HUES64 (cell line): ENCODE measurements around the gene POR. TPM values are rescaled to one million over a fixed set of nuclear protein-coding genes. Genes with fewer than 3 reads are reported as not detected.
A peak's percentile ranks its signal among the peaks of the same experiment; 100 is the strongest.
"Not testable (repeated sequence)": the region's sequence is repeated elsewhere in the genome, so short reads cannot be mapped to it uniquely, and the experiment has no call there.

Experiments
- H3K27ac ChIP-seq: 2 replicates; pipeline ENCODE4 v1.7.0; 2013; ENCODE audit warnings: low read depth, low read length, inconsistent platforms
- H3K27me3 ChIP-seq: 2 replicates; pipeline ENCODE4 v1.6.1; 2013; ENCODE audit warnings: mild to moderate bottlenecking, low read length; ENCODE audit not compliant: insufficient read depth
- H3K36me3 ChIP-seq: 2 replicates; pipeline ENCODE4 v1.6.1; 2013; ENCODE audit warnings: mild to moderate bottlenecking, low read length; ENCODE audit not compliant: insufficient read depth
- H3K4me1 ChIP-seq: 2 replicates; pipeline ENCODE4 v1.6.1; 2013; ENCODE audit warnings: mild to moderate bottlenecking, low read length, moderate library complexity; ENCODE audit not compliant: insufficient read depth
- H3K4me3 ChIP-seq: 2 replicates; pipeline ENCODE4 v1.5.1; 2013; ENCODE audit warnings: mild to moderate bottlenecking, low read length, moderate library complexity
- H3K9ac ChIP-seq: 2 replicates; pipeline ENCODE4 v1.6.1; 2013; ENCODE audit warnings: mild to moderate bottlenecking, low read depth, low read length
- H3K9me3 ChIP-seq: 2 replicates; pipeline ENCODE4 v1.6.1; 2013; ENCODE audit warnings: low read depth, low read length; ENCODE audit not compliant: insufficient read depth
- WGBS: fragments of 150-250, 120-280 bp; methylation state at CpG from one replicate; pipeline ENCODE4 v1.1.7; 2013; ENCODE audit warnings: missing lambda C conversion rate; 5-methylcytosine and 5-hydroxymethylcytosine counted together
- polyA plus RNA-seq, 2 experiments: library from polyadenylated mRNA; stranded (reverse); fragments of 50-300 nt; gene quantifications; one replicate each; pipeline ENCODE4 v1.2.3, GENCODE V29; 2013

POR gene
- polyA plus RNA-seq (2013, experiment 1 of 2), result 59.1 TPM
- polyA plus RNA-seq (2013, experiment 2 of 2), result 61.4 TPM

- under 1% methylated on average over 82 of the region's 82 CpGs for WGBS
- Histone ChIP-seq H3K4me1 (peaks cover 14% of the 10 kb centered on the region), H3K27me3 (no peaks in the 10 kb centered on the region), H3K9me3 (no peaks in the 10 kb centered on the region), H3K9ac (peak within 1 kb of the TSS; percentile 90), H3K4me3 (peak within 1 kb of the TSS; percentile 88), H3K36me3 (no peaks in the 10 kb centered on the region), H3K27ac (peak within 1 kb of the TSS; percentile 84)
Observed at GRCh38 chr7:75914655-75915415, at the start of gene POR. Gene POR, plus strand, starts transcription at chr7:75915155. Its CDS starts 38,847 bp downstream, at chr7:75954002.

- Histone ChIP-seq H3K27me3 (no peaks in the 10 kb centered on the region), H3K27ac (no peak overlapping the region)
- WGBS, result 77% methylated on average over 5 of the region's 5 CpGs
Observed at GRCh38 chr7:75866114-75866488, 48.9 kb upstream of the POR start.

GRCh38 chr7:75866489-75867389 is 48.2 kb upstream of the POR start:
- no peak overlapping the region for H3K27ac ChIP-seq
- H3K9me3 ChIP-seq, result no peaks in the 10 kb centered on the region
- H3K4me1 ChIP-seq, result no peaks in the 10 kb centered on the region
- no peaks in the 10 kb centered on the region for H3K36me3 ChIP-seq
- H3K4me3 ChIP-seq, result no peak overlapping the region
- no peak overlapping the region for H3K9ac ChIP-seq
- WGBS, result 56% methylated on average over 19 of the region's 19 CpGs
- no peaks in the 10 kb centered on the region for H3K27me3 ChIP-seq

More at GRCh38 chr7:75866114-75866488, 48.9 kb upstream of the POR start:
- Histone ChIP-seq H3K9me3 (no peaks in the 10 kb centered on the region), H3K4me1 (no peaks in the 10 kb centered on the region), H3K4me3 (no peak overlapping the region), H3K36me3 (no peaks in the 10 kb centered on the region), H3K9ac (no peak overlapping the region)

GRCh38 chr7:75867390-75867717 is 47.6 kb upstream of the POR start:
- Histone ChIP-seq H3K9ac (no peak overlapping the region), H3K4me1 (no peaks in the 10 kb centered on the region), H3K27ac (no peak overlapping the region), H3K4me3 (no peak overlapping the region), H3K9me3 (no peaks in the 10 kb centered on the region), H3K27me3 (no peaks in the 10 kb centered on the region), H3K36me3 (no peaks in the 10 kb centered on the region)
- WGBS, result 87% methylated on average over 4 of the region's 4 CpGs

GRCh38 chr7:75868153-75868552 is 46.8 kb upstream of the POR start:
- WGBS, result 85% methylated on average over 1 of the region's 2 CpGs
- Histone ChIP-seq H3K9me3 (no peaks in the 10 kb centered on the region), H3K4me1 (no peaks in the 10 kb centered on the region), H3K27me3 (no peaks in the 10 kb centered on the region), H3K9ac (no peak overlapping the region), H3K27ac (no peak overlapping the region), H3K36me3 (no peaks in the 10 kb centered on the region), H3K4me3 (no peak overlapping the region)

GRCh38 chr7:75869776-75870379 is 45.1 kb upstream of the POR start:
- no peak overlapping the region for H3K27ac ChIP-seq
- WGBS, result 88% methylated on average over 6 of the region's 7 CpGs

GRCh38 chr7:75870557-75871161 is 44.3 kb upstream of the POR start:
- Histone ChIP-seq H3K9ac (no peak overlapping the region), H3K9me3 (no peaks in the 10 kb centered on the region), H3K27ac (no peak overlapping the region), H3K4me1 (no peaks in the 10 kb centered on the region), H3K4me3 (no peak overlapping the region), H3K27me3 (no peaks in the 10 kb centered on the region), H3K36me3 (no peaks in the 10 kb centered on the region)
- 93% methylated on average over 9 of the region's 9 CpGs for WGBS

More at GRCh38 chr7:75869776-75870379, 45.1 kb upstream of the POR start:
- no peaks in the 10 kb centered on the region for H3K36me3 ChIP-seq
- H3K4me1 ChIP-seq, result no peaks in the 10 kb centered on the region
- H3K27me3 ChIP-seq, result no peaks in the 10 kb centered on the region
- no peak overlapping the region for H3K9ac ChIP-seq
- no peaks in the 10 kb centered on the region for H3K9me3 ChIP-seq
- H3K4me3 ChIP-seq, result no peak overlapping the region

GRCh38 chr7:75872073-75872782 is 42.7 kb upstream of the POR start:
- Histone ChIP-seq H3K36me3 (no peaks in the 10 kb centered on the region), H3K27ac (no peak overlapping the region), H3K4me1 (no peaks in the 10 kb centered on the region), H3K9me3 (no peaks in the 10 kb centered on the region), H3K27me3 (no peaks in the 10 kb centered on the region), H3K9ac (no peak overlapping the region), H3K4me3 (no peak overlapping the region)
- WGBS, result 94% methylated on average over 13 of the region's 13 CpGs

- not testable (repeated sequence) for H3K4me1 ChIP-seq, H3K9ac ChIP-seq, H3K27me3 ChIP-seq, H3K36me3 ChIP-seq, H3K9me3 ChIP-seq, H3K27ac ChIP-seq, H3K4me3 ChIP-seq
- 92% methylated on average over 3 of the region's 3 CpGs for WGBS
Observed at GRCh38 chr7:75874180-75874579, 40.8 kb upstream of the POR start.

GRCh38 chr7:75875113-75876080 is 39.6 kb upstream of the POR start:
- H3K9me3 ChIP-seq, result no peaks in the 10 kb centered on the region
- H3K4me3 ChIP-seq, result no peak overlapping the region
- no peaks in the 10 kb centered on the region for H3K36me3 ChIP-seq
- no peak overlapping the region for H3K27ac ChIP-seq
- H3K4me1 ChIP-seq, result peaks cover 6% of the 10 kb centered on the region
- 92% methylated on average over 21 of the region's 21 CpGs for WGBS
- no peak overlapping the region for H3K9ac ChIP-seq
- peaks cover 5% of the 10 kb centered on the region; the same call in 1 of the 2 replicates for H3K27me3 ChIP-seq
